ENCODE data around the gene KCNIP1.
"Not testable (repeated sequence)": the region's sequence is repeated elsewhere in the genome, so short reads cannot be mapped to it uniquely, and the experiment has no call there.

DNA sequence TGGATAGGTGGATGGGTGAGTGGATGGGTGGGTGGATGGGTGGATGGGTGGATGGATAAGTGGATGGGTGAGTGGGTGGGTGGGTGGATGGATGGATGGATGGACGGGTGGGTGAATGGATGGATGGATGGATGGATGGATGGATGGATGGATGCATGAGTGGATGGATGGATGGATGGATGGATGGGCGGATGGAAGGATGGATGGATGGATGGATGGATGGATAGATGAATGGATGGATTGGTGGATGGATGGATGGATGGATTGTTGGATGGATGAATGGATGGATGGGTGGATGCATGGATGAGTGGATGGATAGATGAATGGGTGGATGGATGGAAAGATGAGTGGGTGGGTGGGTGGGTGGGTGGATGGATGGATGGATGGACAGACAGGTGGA, 250.7 kb downstream of the KCNIP1 start:
- TF ChIP-seq EZH2 (IDR thresholded peaks at IDR 0.05); POLR2AphosphoS5 (IDR thresholded peaks at IDR 0.05; ENCODE audit: borderline replicate concordance, low read depth, low read length): not testable (repeated sequence)
